NCI-H446 treated with DMSO at 0.1 percent for 48 hours (cell line): ENCODE measurements around the gene SVIL.

Experiments used
- DNase-seq: peaks from one replicate; lab custom pipeline; 2025; lab: John Stamatoyannopoulos, UW

The SVIL gene

DNA sequence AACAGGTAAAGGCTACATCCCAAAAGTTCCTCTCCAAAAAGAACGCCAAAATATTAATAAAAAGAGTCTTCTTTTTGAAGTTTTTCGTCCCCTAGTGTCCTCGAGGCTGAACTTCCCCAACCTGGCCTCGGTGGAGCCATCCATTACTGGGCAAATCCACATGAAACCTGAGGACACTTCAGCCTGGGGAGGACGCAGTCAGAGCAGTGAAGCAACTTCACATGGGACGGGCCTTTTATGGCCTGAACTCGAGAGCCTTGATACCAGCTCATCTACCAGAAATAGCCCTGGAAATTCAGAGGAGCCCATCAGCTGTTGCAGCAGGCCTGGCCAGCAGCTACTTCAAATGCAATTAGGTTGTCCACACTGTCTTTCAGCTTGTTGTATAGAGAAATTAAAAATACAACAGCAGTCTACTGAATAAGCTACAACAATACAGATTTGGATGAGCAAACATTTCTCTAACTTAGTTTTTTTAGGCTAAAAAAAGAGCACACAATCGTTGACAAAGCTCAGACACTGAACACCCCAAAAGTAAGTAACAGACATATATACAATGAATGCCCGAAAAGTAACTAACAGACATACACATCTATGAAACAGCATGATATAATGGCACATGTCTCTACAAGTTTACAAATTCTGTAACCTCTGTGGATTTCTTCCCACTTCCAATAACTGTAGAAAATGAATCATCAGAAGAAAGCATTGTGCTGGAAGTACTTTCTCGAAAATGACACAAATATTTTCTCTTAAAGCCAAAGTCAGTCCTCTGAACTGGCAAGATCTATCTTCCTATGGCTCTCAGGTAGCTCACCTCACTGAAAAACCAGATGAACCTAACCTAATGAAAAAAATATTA is at the start of gene SVIL:
Gene SVIL (minus strand): TSS at position 208 of the 862 bp plus-strand sequence. CDS start 79,913 bp downstream, outside the sequence.
- no peak for DNase-seq

- DNase-seq: no peak
Measured at GRCh38 chr10:29681676-29682448, 47.1 kb upstream of the SVIL start.

DNA sequence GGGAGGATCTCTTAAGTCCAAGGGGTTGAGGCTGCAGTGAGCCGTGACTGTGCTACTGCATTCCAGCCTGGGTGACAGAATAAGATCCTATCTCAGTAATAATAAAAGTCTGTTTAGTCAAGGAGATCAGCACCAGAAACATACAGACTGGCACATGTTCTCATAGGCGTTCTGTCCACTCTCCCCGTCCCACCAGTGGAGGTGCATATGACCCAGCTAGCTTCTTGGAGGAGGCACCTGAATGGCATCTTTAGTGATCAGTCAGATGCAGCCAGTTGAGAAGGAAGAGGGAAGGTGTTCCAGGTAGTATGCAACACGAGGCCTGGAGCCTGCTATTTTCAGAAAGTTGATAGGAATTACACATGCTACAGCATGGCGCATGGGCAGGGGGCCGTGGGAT is 45.3 kb upstream of the SVIL start:
- no peak for DNase-seq

GRCh38 chr10:29676732-29677131 is 42.0 kb upstream of the SVIL start:
- no peak for DNase-seq

- DNase-seq: no peak
Measured at GRCh38 chr10:29675984-29676383, 41.2 kb upstream of the SVIL start.

DNA sequence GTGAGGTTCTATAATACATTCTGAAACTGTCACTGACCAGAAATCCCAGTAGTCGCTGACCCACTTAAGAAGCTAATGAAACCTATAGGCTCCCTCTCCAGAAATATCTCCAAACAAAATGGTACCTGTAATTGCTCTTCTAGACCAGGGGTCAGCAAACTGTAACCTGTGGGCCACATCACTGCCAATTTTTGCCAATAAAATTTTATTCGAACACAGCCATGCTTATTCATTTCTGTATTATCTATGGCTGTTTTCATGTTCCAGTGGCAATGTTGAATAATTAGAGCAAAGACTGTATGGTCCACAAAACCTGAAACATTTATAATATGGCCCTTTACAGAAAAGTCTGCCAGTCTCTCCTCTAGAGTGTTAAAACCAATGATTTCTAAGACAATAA is 37.2 kb upstream of the SVIL start:
- DNase-seq: no peak

DNA sequence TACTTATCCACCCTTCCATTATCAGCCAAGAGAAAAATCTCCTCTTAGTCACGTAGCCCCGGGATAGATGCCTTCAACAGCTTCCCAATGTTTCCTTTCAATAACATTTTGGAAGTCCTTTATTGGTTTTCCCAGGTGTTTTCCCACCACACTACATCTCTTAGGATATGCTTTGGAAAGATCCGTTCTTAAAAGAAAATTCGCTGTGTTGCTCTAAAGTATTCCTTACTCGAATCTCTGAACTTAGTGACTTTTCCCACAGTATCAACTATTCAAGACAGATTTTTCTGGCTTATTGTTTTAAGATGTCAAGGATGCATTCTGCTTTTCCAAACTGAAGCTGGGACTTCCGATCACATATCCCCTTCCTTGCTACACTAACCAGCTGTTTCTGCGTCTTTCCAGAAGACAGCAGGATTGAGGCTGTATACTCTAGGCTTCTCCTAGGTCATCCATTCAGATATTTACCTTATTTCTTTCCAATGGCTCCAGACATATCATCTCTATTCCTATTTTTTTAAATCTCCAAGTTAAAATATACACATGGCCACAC is 36.5 kb upstream of the SVIL start:
- no peak for DNase-seq

GRCh38 chr10:29670761-29671160 is 36.0 kb upstream of the SVIL start:
- DNase-seq: no peak

GRCh38 chr10:29669149-29669548 is 34.4 kb upstream of the SVIL start:
- no peak for DNase-seq

DNA sequence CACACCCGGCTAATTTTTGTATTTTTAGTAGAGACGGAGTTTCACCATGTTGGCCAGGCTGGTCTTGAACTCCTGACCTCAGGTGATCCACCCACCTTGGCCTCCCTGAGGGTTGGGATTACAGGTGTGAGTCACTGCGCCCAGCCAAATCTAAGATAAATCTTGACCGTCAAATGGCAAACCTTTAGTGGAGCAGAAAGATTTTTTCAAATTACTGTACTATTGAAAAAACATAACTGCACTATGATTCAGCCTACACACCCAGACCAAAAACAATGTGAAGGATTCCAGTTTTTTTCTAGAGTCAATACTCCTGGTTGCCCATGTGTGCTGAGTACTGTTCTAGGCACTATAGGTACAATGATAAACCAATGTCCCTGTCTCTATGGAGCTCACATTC is 33.9 kb upstream of the SVIL start:
- no peak for DNase-seq

DNA sequence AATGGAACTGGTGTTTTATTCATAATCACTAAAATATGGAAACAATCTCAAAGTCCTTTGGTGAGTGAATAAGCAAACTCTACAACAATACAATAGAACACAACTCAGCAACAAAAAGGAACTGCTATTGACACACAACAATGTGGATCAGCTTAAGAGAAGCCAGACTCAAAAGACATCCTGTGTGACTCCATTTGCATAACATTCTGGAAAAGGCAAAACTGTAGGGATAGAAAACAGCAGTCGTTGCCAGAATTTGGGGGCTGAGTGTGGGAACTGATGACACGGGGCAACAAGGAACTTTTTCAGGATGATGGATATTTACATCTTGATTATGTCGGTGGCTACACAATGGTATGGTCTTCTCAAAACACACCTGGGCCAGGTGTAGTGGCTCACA is 32.4 kb upstream of the SVIL start:
- no peak for DNase-seq

DNA sequence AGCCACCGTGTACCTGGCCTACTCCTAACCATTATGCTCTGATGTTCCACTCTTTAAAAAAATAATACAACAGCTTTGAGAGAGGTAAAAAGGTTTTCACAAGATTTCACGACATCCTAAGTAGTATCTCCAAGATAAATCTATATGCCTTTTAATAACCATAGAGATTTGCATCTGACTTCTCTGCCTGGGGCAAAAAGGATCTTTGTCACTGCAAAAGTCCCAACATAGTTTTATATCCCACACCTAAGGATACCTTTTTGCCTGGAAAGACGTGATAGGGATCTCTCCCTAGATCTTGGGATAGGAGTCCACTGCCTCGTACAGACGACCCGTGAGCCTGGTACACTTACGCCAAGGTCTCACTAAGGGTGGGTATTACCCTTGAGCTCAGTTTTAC is 31.4 kb upstream of the SVIL start:
- DNase-seq: no peak

- DNase-seq: no peak
Measured at GRCh38 chr10:29663718-29664117, 28.9 kb upstream of the SVIL start.

DNA sequence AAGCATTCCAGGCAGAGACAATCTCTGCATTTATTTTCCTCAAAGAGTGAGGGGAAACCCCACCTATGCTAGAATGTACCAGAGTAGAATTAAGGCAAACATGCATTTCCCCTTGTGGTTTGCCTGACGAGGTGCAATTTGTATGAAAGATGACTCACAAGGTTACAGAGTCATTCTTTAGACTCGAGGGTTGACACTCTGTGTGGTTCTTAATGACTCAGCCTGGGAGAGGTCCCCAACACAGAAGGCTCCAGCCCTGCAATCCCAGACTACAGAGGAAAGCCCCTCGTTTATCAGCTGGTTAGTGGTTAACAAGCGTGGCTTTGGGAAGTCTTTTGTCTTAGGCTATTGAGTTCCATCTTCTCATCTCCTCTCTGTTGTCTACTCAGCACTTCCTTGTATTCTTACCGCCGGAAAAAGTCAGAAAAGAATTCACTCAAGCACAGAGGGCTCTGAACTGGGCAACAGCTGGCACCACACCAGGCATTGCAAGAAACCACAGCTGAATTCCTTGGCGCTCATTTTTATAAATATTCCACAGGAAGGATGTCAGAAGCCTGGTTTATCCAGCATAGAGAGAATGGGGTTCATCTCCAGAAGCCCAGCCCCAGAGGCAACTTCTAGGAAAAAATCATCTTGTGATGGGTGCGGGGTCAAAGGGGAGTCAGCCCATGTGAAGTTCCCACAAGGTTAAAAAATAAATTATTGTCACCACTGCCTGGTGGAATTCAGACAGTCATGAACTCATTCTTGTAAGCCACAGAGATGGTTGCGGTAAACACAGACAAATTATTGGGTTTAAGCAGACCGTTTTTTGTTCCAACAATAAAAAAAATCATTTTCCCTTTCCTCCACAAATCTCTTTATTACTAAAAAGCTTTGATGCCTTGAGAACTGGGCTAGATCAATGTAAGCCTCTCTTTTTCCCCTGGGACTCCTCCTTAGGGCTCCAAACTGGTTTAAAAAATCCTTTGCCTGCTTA is 24.5 kb upstream of the SVIL start:
- DNase-seq: no peak

DNA sequence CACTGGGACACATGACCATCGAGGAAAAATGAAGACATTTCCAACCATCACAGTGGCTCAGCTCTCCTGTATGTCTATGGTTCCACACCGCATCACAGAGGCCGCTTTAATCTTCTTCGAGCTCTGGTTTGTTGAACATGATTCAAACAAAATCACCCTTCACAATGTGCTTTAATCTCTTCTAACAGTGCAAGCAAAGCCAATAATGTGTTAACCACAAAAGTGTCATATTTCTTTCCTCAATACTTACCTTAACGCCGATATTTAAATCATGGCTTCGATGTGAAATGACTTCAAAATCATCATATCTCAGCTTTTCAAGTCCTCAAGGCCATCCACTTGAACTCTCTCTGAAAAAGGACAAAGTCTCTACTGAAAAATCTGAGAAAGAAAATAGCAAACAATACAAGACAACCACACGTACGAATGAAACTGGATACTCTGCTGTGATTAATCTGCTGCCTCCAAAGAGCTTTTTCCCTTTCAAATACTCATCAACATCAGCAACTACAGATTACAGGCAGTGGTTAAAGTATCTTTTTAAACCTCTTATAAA is 23.0 kb upstream of the SVIL start:
- DNase-seq: no peak

- DNase-seq: no peak
Measured at GRCh38 chr10:29656451-29656992, 21.8 kb upstream of the SVIL start.

- DNase-seq: no peak
Measured at GRCh38 chr10:29652192-29652591, 17.4 kb upstream of the SVIL start.

GRCh38 chr10:29651767-29652166 is 17.0 kb upstream of the SVIL start:
- no peak for DNase-seq

DNA sequence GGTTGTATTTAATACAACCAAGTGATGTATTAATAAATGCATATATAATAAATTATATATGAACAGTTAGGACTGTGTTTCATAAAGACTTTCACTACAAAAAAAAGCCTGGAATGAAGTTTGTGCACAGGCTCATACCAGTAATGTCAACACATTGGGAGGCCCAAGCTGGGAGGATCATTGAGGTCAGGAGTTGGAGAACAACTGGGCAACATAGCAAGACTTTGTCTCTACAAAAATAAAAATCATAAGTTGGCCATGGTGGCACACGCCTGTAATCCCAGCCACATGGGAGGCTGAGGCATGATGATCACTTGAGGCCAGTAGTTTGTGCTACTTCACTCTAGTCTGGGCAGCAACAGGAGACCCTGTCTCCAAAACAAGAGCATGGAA is 15.8 kb upstream of the SVIL start:
- no peak for DNase-seq

DNA sequence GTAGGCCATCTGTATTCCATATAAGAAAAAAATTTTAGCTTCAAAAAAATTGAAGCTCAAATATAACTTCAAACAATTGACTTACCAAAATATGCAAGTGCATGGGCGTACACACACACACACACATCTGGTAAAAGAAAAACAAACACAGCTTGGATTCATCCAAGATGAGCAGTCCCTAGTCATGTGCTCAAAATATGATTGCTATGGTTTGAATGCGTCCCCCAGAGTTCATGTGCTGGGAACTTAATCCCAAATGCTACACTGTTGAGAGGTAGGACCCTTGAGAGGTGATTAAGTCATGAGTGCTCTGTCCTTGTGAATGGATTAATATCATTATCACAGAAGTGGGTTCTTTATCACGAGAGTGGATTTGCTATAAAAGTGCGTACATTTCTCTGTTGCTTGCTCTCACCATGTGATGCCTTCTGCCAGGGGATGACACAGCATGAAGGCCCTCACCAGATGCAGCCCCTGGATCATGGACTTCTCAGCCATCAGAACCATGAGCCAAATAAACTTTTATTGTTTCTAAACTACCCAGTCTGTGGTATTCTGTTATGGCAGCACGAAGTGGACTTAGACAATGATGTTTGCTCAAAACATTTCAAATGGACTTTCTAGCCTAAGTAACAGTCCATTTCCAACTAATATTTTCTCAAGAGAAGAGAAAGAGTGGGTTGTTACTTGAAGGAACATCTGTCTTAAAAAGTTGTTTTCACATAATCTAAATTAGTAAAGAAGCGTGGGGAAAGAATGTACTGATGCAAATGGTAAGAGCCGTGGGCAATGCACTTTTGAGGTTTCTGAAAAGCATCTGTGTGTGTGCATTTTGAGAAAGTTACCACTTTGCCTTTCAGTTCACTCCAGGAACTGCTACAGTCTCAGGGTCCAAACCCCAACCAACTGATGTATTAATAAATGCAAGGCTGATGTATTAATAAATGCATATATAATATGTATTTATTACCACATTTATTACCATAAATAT is 15.1 kb upstream of the SVIL start:
- DNase-seq: no peak
